NB4 (cell line): ENCODE data around the gene ENPP1.

Source experiments
- CTCF ChIP-seq: IDR thresholded peaks from one replicate; pipeline ENCODE4 v1.5.1; 2012; ENCODE audit warnings: low read depth, low read length
- MAX ChIP-seq: IDR thresholded peaks from 2 replicates; pipeline ENCODE4 v1.6.1; 2011; ENCODE audit warnings: low read depth, low read length
- MYC ChIP-seq: IDR thresholded peaks from 2 replicates; pipeline ENCODE4 v1.6.1; 2011; ENCODE audit warnings: low read depth, low read length
- POLR2A ChIP-seq: IDR thresholded peaks from 2 replicates; pipeline ENCODE4 v1.6.1; 2011; ENCODE audit warnings: mild to moderate bottlenecking; ENCODE audit not compliant: insufficient read length; ENCODE audit errors: extremely low read depth

- TF ChIP-seq CTCF (no peak), POLR2A (no peak), MAX (no peak), MYC (no peak)
Observed at GRCh38 chr6:131861381-131861780, 53.6 kb downstream of the ENPP1 start.
